SH-SY5Y (cell line): ENCODE results near the gene STARD7.

Experiments
- GATA2 ChIP-seq: IDR thresholded peaks from 2 replicates; pipeline ENCODE4 v1.6.1; 2011; ENCODE audit warnings: mild to moderate bottlenecking, low read depth, low read length
- GATA3 ChIP-seq: IDR thresholded peaks from 2 replicates; pipeline ENCODE4 v1.6.1; 2011; ENCODE audit warnings: low read depth, mild to moderate bottlenecking, low read length, moderate library complexity

DNA sequence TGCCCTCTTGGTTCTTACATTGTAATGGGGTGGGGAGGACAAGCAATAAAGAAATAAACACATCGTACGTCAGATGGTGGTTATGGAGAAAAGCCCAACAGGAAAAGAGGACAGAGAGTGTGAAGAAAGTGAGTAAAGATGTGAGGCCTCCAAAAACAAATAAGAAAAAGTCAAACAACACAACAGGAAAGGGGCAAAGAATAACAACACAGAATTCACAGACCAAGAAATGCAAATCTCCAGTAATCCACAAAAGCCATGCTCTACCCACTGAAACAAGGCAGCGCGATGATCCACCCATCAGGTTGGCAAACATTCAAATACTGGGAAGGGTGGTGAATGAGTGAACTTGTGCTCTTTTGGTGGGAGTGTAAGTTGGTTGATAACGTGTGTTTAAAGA, 46.7 kb downstream of the STARD7 start:
- TF ChIP-seq GATA2 = no peak
- TF ChIP-seq GATA3 = no peak
